ENCODE data around the gene TMED8. TPM values are rescaled to one million over a fixed set of nuclear protein-coding genes. Genes with fewer than 3 reads are reported as not detected.

The TMED8 gene
- total and polyA plus RNA-seq, 4 donors: 1.3 to 6.9 (median 4.2) TPM

- no peak for TF ChIP-seq RAD21 (IDR thresholded peaks at IDR 0.05)
- no peak for TF ChIP-seq TAF1 (conservative IDR thresholded peaks at IDR 0.05)
- TF ChIP-seq JUND (IDR thresholded peaks at IDR 0.05): peak in 1 of 2 donors; percentile 17
- TF ChIP-seq HNF4G (IDR thresholded peaks at IDR 0.05): no peak
- DNase-seq (ENCODE audit: low spot score): no peak
- H3K9ac ChIP-seq (ENCODE audit: low read depth in 1 of 2, low read length in 2 of 2): no peak overlapping the region
- no peak overlapping the region for H3K27ac ChIP-seq (ENCODE audit: low read depth in 1 of 2, low read length in 2 of 2)
- WGBS: 98% methylated on average over 5 of the region's 5 CpGs
- no peaks in the 10 kb centered on the region for H3K27me3 ChIP-seq (ENCODE audit: control insufficient read depth in 4 of 4, insufficient read depth in 4 of 4, low read length in 3 of 4)
- H3K9me3 ChIP-seq (ENCODE audit: control insufficient read depth in 4 of 4, low read length in 3 of 4): no peaks in the 10 kb centered on the region
- H3K4me3 ChIP-seq (ENCODE audit: low read depth in 1 of 3, low read length in 3 of 3): no peak overlapping the region
- peaks cover 0 to 6% (median 0%) of the 10 kb centered on the region in 4 donors for H3K4me1 ChIP-seq (ENCODE audit: control insufficient read depth in 4 of 4, insufficient read depth in 4 of 4, low read length in 3 of 4)
- H3K36me3 ChIP-seq (ENCODE audit: control insufficient read depth in 4 of 4, insufficient read depth in 3 of 4, low read depth in 1 of 4, low read length in 3 of 4): peaks cover 0 to 15% (median 0%) of the 10 kb centered on the region in 4 donors
Measured at GRCh38 chr14:77302926-77303325, 74.0 kb downstream of the TMED8 start.

GRCh38 chr14:77301103-77301502, 75.8 kb downstream of the TMED8 start:
- Histone ChIP-seq H3K9ac (ENCODE audit: low read depth in 1 of 2, low read length in 2 of 2) (no peak overlapping the region), H3K9me3 (ENCODE audit: control insufficient read depth in 4 of 4, low read length in 3 of 4) (no peaks in the 10 kb centered on the region), H3K4me3 (ENCODE audit: low read depth in 1 of 3, low read length in 3 of 3) (no peak overlapping the region), H3K27me3 (ENCODE audit: control insufficient read depth in 4 of 4, insufficient read depth in 4 of 4, low read length in 3 of 4) (no peaks in the 10 kb centered on the region), H3K4me1 (ENCODE audit: control insufficient read depth in 4 of 4, insufficient read depth in 4 of 4, low read length in 3 of 4) (peaks cover 0 to 6% (median 0%) of the 10 kb centered on the region in 4 donors), H3K36me3 (ENCODE audit: control insufficient read depth in 4 of 4, insufficient read depth in 3 of 4, low read depth in 1 of 4, low read length in 3 of 4) (peaks cover under 1 to 25% (median 4%) of the 10 kb centered on the region in 4 donors), H3K27ac (ENCODE audit: low read depth in 1 of 2, low read length in 2 of 2) (no peak overlapping the region)
- 34% methylated on average over 10 of the region's 10 CpGs for WGBS
- no peak for TF ChIP-seq HNF4A (conservative IDR thresholded peaks at IDR 0.05)
- TF ChIP-seq FOXA1 (IDR thresholded peaks at IDR 0.05): no peak
- peak; percentile 76 for TF ChIP-seq CTCF (IDR thresholded peaks at IDR 0.05; ENCODE audit: low read depth, low read length, missing input control)
- peak in 1 of 2 donors; percentile 19 for TF ChIP-seq RXRA (IDR thresholded peaks at IDR 0.05)
- TF ChIP-seq ATF3 (IDR thresholded peaks at IDR 0.05): no peak
- no peak for TF ChIP-seq NR2F2 (IDR thresholded peaks at IDR 0.05)
- TF ChIP-seq REST (IDR thresholded peaks at IDR 0.05): no peak
- no peak for TF ChIP-seq HNF4G (IDR thresholded peaks at IDR 0.05)
- TF ChIP-seq EGR1 (IDR thresholded peaks at IDR 0.05; ENCODE audit: low read depth in 2 of 2): no peak
- peak; percentile 89 to 91 for TF ChIP-seq RAD21 (IDR thresholded peaks at IDR 0.05)
- peak; percentile 65 for TF ChIP-seq FOXA2 (IDR thresholded peaks at IDR 0.05)
- DNase-seq (ENCODE audit: low spot score): peak; percentile 74

- Histone ChIP-seq H3K4me3 (ENCODE audit: low read depth in 1 of 3, low read length in 3 of 3) (no peak overlapping the region), H3K27ac (ENCODE audit: low read depth in 1 of 2, low read length in 2 of 2) (no peak overlapping the region), H3K27me3 (ENCODE audit: control insufficient read depth in 4 of 4, insufficient read depth in 4 of 4, low read length in 3 of 4) (no peaks in the 10 kb centered on the region), H3K9me3 (ENCODE audit: control insufficient read depth in 4 of 4, low read length in 3 of 4) (no peaks in the 10 kb centered on the region), H3K4me1 (ENCODE audit: control insufficient read depth in 4 of 4, insufficient read depth in 4 of 4, low read length in 3 of 4) (peaks cover 0 to 6% (median 0%) of the 10 kb centered on the region in 4 donors), H3K9ac (ENCODE audit: low read depth in 1 of 2, low read length in 2 of 2) (no peak overlapping the region), H3K36me3 (ENCODE audit: control insufficient read depth in 4 of 4, insufficient read depth in 3 of 4, low read depth in 1 of 4, low read length in 3 of 4) (peaks cover 4 to 23% (median 6%) of the 10 kb centered on the region in 4 donors)
- whole genome bisulfite sequencing: 74% methylated on average over 4 of the region's 4 CpGs
- no peak for DNase-seq (ENCODE audit: low spot score)
- TF ChIP-seq GABPA (IDR thresholded peaks at IDR 0.05 in 1 of 2, conservative IDR thresholded peaks at IDR 0.05 in 1 of 2) (no peak), YY1 (IDR thresholded peaks at IDR 0.05) (no peak), HNF4G (IDR thresholded peaks at IDR 0.05) (no peak), ZBTB33 (IDR thresholded peaks at IDR 0.05) (no peak), TAF1 (conservative IDR thresholded peaks at IDR 0.05) (no peak), CTCF (IDR thresholded peaks at IDR 0.05; ENCODE audit: low read depth, low read length, missing input control) (no peak), NR2F2 (IDR thresholded peaks at IDR 0.05) (no peak), MAX (IDR thresholded peaks at IDR 0.05) (no peak), HNF4A (conservative IDR thresholded peaks at IDR 0.05) (no peak)
Measured at GRCh38 chr14:77299771-77300170, 77.1 kb downstream of the TMED8 start.

Measured in liver (tissue), 9 donors.